Cardiac septum (tissue), 1 donor: ENCODE data around the gene MKNK1. TPM values are rescaled to one million over a fixed set of nuclear protein-coding genes. Genes with fewer than 3 reads are reported as not detected.

ENCODE experiments used
- DNase-seq: peaks from one replicate; pipeline ENCODE4 v3.0.0-alpha.2; 2020; ENCODE audit warnings: low spot score
- intact Hi-C: fragments of 100-400 bp; cut with DNase I; formaldehyde crosslinking; loops from one replicate; pipeline ENCODE4 v1.14.0; 2022
- total RNA-seq: library from RNA; stranded (reverse); fragmentation: NEBNext Ultra II Directional; extraction: Animal tissue kit (Norgen Biotek cat#: 25700); gene quantifications from one replicate; pipeline ENCODE4 v1.2.1, GENCODE V29; 2021
- donor health status: DM: no; HTN: no; CAD: no.

Gene MKNK1
- total RNA-seq, 1 donor from 2014 or later = 38.2 TPM

GRCh38 chr1:46549697-46550681, 54.1 kb downstream of the MKNK1 start:
- intact Hi-C loops = loop anchor here (5.0 kb wide), 1 partner anchor 172 kb away; no protein-coding TSS in a partner anchor
- no peak for DNase-seq

- intact Hi-C loops = loop anchor here (5.0 kb wide), 1 partner anchor 175 kb away; no protein-coding TSS in a partner anchor
- DNase-seq = no peak
Observed at GRCh38 chr1:46547481-46548383, 56.3 kb downstream of the MKNK1 start.

GRCh38 chr1:46546210-46546609, 57.9 kb downstream of the MKNK1 start:
- intact Hi-C loops = loop anchor here (5.0 kb wide), 1 partner anchor 176 kb away; no protein-coding TSS in a partner anchor
- DNase-seq = no peak

GRCh38 chr1:46545784-46546183, 58.3 kb downstream of the MKNK1 start:
- intact Hi-C loops = loop anchor here (5.0 kb wide), 1 partner anchor 177 kb away; no protein-coding TSS in a partner anchor
- DNase-seq = no peak

- no peak for DNase-seq
- intact Hi-C loops = loop anchor here (5.0 kb wide), 1 partner anchor 178 kb away; no protein-coding TSS in a partner anchor
Observed at GRCh38 chr1:46544561-46545240, 59.4 kb downstream of the MKNK1 start.

GRCh38 chr1:46543761-46544560, 60.1 kb downstream of the MKNK1 start:
- no peak for DNase-seq
- intact Hi-C loops = no loop called here

- intact Hi-C loops = no loop called here
- DNase-seq = no peak
Observed at GRCh38 chr1:46543382-46543760, 60.7 kb downstream of the MKNK1 start.

GRCh38 chr1:46539972-46540371, 64.1 kb downstream of the MKNK1 start:
- intact Hi-C loops = no loop called here
- no peak for DNase-seq

- intact Hi-C loops = no loop called here
- no peak for DNase-seq
Observed at GRCh38 chr1:46538147-46538546, 65.9 kb downstream of the MKNK1 start.

- DNase-seq = no peak
- intact Hi-C loops = no loop called here
Observed at GRCh38 chr1:46537651-46538050, 66.4 kb downstream of the MKNK1 start.

GRCh38 chr1:46536527-46536926, 67.5 kb downstream of the MKNK1 start:
- no peak for DNase-seq
- intact Hi-C loops = no loop called here

- intact Hi-C loops = no loop called here
- DNase-seq = no peak
Observed at GRCh38 chr1:46535063-46535462, 69.0 kb downstream of the MKNK1 start.

GRCh38 chr1:46533179-46533864, 70.7 kb downstream of the MKNK1 start:
- intact Hi-C loops = loop anchor here (2.0 to 5.0 kb wide), 2 partner anchors 134 to 189 kb away; partner anchors contain the start of gene ATPAF1
- no peak for DNase-seq

- DNase-seq = no peak
- intact Hi-C loops = loop anchor here (2.0 to 5.0 kb wide), 2 partner anchors 135 to 190 kb away; partner anchors contain the start of gene ATPAF1
Observed at GRCh38 chr1:46532498-46533178, 71.4 kb downstream of the MKNK1 start.

GRCh38 chr1:46532095-46532494, 72.0 kb downstream of the MKNK1 start:
- DNase-seq = no peak
- intact Hi-C loops = loop anchor here (2.0 to 5.0 kb wide), 2 partner anchors 135 to 191 kb away; partner anchors contain the start of gene ATPAF1

GRCh38 chr1:46530791-46531409, 73.2 kb downstream of the MKNK1 start:
- DNase-seq = no peak
- intact Hi-C loops = loop anchor here (5.0 kb wide), 1 partner anchor 136 kb away; the partner anchor contains the start of gene ATPAF1

- intact Hi-C loops = loop anchor here (5.0 kb wide), 1 partner anchor 137 kb away; the partner anchor contains the start of gene ATPAF1
- DNase-seq = no peak
Observed at GRCh38 chr1:46530311-46530710, 73.8 kb downstream of the MKNK1 start.
